GM21786 (cell line): Measurements from ENCODE around the gene TANC1.
"Not testable (repeated sequence)": the region's sequence is repeated elsewhere in the genome, so short reads cannot be mapped to it uniquely, and the experiment has no call there.

Experiments used
- ATAC-seq: cut with Tn5 transposase; IDR thresholded peaks from one replicate; pipeline ENCODE4 v1.9.1; 2021; ENCODE audit not compliant: unreplicated experiment

The TANC1 gene

DNA sequence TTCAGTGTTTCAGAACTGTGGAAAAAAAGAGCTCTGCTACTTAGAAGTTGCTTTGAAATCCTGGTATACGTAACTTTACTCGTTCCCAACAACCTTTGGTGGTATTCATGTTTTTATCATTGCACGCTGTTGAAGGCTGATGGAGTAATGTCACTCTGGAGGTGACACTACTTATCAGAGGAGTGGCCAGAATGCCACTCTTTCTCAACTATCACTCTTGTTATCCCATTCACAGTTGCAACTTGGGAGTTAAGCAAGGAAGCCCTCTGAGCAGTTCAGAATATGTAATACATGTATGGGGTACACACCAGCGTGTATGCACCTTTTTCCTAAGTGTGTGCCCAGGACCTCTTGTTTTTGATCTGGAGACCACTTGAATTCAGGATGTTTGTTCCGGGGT is 53.6 kb downstream of the TANC1 start:
- no peak for ATAC-seq

DNA sequence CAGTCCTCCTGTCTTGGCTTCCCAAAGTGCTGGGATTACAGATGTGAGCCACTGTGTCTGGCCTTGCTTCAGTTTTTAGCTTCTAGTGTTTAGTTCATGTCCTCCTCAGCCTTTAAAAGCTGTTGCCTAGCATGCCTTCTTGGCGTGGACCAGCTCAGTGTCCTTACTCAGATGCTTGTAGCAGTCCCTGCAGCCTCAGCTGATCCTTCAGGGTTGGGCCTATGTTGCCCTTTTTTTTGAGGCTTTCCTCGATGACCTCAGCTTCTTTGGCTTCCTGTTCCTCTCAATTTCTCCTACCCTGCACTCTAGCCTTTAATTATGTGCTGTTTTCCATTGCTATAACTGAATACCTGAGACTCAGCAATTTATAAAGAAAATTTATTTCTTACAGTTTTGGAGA is 57.7 kb downstream of the TANC1 start:
- ATAC-seq: no peak

DNA sequence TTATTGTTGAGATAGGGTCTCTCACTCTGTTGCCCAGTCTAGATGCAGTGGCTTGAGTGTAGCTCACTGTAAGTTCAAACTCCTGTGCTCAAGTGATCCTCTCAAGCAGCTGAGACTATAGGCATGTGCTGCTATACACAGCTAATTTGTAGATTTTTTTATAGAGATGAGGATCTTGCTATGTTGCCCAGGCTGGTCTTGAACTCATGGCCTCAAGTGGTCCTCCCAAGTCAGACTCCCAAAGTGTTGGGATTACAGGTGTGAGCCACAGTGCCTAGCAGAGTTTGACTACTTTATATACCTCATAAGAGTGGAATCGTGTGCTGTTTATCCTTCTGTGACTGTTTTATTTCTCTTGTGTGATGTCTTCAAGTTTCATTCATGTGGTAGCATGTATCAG is 60.3 kb downstream of the TANC1 start:
- no peak for ATAC-seq

DNA sequence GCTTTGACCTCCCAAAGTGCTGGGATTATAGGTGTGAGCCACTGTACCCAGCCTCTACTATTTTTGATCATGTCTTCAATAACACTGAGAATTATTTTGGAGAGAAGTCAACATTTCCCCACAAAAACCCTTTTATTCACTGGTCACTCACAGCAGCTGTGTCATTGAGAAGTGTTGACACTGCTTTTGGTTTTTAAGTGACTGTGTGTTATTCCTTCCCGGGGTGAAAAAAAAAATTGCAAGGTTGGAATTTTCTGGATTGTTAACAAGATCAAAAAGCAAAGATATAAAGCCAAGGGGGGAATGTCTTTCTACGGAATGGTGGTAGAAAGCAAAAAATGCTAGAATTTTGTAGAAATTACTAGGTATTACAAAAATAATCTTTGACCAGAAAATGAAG is 61.5 kb downstream of the TANC1 start:
- ATAC-seq: no peak

DNA sequence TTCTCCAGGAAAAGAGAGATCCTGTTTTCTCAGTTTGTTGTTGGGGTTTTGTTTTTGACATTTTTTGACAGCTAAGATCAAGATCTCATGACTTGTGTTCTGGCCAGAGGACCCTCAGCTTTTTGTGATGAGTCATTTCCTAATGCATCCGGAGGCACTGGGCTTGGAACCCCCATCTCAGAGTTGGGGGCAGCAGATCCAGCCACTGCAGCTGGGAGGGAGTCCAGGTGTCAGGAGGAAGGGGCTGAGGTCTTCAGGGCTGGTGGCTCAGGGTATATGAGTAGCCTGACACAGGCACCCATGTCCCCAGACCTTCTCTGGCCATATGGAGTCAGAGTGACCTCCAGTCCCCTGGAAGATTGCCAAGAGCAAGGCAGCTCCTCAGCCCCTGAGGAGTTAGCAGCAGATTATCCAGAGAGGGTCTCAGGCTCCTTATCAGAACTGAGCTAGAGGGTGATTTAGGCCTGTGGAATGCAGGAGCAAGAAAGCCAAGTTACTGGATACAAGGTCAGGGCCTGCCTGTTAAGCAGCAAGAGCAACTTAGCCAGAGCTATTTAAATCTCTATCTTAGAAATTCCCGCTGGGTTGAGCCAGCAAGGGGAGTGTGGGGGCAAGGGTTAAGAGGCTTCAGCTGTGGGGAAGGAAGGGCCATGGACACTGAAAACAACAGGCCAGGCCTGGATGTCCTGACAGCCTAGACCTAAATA is 62.4 kb downstream of the TANC1 start:
- no peak for ATAC-seq

DNA sequence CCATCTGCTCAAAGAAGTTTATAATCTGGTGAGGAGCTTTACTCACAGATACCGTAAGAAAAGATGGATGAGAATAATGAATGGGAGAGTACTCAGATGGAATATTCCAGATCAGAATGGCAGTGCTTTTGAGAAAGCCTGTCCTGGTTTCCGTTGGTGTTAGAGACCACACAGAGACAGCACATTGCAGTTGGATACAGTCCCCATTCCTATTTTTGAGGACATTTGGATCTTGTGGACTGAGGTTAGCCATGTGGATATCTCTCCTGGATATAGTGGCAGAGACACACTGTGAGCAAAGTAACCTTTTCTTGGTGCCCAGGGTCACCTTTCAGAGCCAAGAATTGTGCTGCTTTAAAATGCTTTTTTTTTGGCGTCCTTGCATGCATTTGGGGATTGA is 63.7 kb downstream of the TANC1 start:
- no peak for ATAC-seq

DNA sequence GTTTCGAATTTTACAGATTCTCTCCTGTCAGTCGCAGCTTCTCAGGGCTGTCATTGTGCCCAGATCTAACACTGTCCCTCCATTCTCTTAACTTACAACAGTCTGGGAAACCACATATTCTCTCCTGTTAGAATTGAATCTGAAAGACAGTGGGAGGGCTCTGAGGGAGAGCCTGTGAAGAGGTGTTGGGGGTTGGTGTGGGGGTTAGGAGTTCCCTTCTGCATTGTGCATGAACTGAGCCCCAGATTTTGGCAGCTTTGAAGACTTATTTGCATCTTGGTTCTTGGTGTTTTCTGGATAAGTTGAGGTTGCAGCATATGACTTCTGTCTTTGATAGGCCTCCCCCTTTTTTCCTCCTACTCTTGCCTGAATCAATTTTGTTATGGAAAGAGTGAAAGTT is 64.1 kb downstream of the TANC1 start:
- no peak for ATAC-seq

DNA sequence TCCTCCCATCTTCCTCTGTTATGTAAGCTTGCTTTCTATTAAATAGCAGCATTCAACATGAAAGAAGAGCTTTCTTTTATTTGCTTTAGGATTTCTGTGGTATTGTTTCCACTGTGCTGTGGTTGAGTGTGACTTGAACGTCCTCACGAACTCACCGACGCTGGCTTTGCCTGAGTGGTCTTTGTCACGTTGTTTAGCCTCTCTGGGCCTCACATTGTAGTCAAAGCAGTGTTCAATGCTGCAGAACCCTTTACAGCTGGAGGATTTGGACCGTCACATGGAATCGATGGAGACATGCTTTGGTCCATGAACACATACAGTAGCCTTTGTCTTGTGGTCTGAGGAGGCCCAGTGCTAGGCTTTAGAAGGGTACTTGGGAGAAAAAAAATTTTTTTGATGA is 66.3 kb downstream of the TANC1 start:
- no peak for ATAC-seq

DNA sequence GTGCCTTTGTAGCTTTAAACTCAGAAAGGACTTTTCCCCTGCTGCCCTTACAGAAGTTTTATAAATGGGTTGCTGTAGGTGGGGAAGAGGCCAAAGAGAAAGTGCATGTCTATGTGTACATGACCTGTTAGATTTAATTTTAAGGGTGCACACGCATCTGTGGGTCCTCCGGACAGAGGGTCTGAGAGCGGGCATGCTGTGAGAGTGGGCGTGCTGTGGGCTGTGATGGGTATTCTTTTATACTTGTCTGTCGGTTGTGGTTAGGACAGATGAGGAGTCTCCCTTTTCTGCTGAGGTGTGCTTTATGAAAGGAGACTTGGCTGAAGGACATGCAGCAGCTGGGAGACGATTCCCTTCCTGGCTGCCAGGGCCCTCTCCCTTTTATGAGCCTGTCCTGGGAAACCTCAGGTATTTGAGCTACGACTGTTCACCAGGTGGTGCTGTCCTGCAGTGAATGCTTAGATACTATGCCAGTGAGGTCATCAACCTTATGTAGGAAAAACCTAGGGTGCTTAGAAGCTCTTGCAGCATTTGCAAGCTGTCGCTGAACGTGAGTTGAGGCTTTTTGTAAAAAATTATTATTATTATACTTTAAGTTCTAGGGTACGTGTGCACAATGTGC is 67.5 kb downstream of the TANC1 start:
- ATAC-seq: no peak

DNA sequence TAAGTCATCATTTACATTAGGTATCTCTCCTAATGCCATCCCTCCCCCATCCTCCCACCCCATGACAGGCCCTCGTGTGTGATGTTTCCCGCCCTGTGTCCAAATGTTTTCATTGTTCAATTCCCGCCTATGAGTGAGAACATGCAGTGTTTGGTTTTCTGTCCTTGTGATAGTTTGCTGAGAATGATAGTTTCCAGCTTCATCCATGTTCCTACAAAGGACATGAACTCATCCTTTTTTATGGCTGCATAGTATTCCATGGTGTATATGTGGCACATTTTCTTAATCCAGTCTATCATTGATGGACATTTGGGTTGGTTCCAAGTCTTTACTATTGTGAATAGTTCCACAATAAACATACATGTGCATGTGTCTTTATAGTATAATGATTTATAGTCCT is 68.0 kb downstream of the TANC1 start:
- not testable (repeated sequence) for ATAC-seq

DNA sequence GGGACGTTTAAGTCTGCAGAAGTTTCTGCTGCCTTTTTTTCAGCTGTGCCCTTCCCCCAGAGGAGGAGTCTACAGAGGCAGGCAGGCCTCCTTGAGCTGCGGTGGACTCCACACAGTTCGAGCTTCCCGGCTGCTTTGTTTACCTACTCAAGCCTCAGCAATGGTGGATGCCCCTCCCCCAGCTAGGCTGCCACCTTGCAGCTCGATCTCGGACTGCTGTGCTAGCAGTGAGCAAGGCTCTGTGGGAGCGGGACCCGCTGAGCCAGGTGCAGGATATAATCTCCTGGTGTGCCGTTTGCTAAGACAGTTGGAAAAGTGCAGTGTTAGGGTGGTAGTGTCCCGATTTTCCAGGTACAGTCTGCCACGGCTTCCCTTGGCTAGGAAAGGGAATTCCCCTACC is 72.9 kb downstream of the TANC1 start:
- not testable (repeated sequence) for ATAC-seq

DNA sequence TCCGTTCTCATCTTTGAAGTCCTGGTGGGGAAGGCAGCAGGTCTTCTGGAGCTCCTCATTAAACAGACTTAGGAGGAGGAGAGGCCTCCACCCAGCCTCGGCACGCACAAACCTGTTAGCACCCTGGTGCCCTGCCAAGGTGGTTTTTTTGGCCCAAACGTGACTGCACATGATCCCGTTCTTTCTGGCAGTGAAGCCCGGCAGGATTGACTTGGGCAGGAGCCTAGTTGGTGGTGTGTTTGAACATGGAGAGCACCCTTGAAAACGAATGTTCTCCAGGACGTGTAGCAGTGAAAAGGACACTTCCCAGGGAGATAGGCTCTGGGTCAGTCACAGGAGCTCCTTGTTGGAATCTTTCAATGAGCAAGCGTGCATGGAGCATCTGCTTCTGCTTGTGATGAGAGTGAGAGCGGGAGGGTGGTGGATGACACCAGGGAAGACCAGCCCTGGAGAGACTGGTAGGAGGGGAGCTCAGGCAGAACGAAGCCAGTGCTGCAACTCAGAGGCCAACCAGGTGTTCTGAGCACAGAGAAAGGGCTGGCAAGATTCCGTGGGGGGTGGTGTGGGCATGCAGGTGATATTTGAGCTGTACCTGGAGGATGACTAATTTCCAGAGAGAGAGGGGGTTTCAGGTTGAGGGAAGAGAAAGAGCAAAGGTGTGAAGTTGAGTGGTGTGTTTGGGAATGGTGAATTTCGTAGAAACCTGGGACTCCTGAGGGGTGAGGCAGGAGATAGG is 73.8 kb downstream of the TANC1 start:
- ATAC-seq: no peak

DNA sequence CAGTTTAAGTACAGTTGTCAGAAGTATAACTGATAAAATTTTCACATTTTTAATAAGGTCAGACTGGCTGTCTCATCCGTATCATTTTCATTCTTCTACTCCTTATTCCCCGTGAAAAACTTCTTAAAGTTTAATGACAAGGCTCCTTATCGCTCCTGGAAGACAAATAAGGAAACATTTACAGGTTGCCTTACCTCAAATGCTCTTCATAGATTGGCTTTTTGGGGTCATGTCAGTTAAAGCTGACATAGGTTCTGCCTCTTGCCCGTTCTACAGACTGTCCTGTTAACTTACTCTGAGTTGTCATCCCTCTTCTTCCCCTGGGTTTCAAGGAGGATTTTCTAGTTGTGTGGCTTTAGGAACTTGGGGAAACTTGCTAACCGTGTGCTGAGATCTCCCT is 75.3 kb downstream of the TANC1 start:
- no peak for ATAC-seq

DNA sequence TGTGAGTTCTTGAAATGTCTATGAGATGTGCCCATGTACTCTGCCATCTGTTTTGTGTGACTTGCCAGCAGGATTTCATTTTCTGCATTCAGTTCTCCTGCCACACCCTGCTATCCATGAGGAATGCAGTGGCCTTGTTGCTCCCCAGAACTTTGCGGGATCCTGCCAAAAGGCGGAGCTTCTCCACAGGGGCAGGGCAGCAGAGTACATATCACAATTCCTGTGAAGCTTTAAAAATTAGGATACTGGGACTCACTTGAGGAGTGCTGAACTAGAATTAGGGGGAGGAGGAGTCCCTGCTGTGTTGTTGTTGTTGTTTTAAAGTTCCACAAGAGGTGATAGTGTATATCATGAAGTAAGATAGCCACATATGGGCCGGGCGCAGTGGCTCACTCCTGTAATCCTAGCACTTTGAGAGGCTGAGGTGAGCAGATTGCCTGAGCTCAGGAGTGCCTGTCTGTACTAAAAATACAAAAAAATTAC is 76.4 kb downstream of the TANC1 start:
- ATAC-seq: no peak

DNA sequence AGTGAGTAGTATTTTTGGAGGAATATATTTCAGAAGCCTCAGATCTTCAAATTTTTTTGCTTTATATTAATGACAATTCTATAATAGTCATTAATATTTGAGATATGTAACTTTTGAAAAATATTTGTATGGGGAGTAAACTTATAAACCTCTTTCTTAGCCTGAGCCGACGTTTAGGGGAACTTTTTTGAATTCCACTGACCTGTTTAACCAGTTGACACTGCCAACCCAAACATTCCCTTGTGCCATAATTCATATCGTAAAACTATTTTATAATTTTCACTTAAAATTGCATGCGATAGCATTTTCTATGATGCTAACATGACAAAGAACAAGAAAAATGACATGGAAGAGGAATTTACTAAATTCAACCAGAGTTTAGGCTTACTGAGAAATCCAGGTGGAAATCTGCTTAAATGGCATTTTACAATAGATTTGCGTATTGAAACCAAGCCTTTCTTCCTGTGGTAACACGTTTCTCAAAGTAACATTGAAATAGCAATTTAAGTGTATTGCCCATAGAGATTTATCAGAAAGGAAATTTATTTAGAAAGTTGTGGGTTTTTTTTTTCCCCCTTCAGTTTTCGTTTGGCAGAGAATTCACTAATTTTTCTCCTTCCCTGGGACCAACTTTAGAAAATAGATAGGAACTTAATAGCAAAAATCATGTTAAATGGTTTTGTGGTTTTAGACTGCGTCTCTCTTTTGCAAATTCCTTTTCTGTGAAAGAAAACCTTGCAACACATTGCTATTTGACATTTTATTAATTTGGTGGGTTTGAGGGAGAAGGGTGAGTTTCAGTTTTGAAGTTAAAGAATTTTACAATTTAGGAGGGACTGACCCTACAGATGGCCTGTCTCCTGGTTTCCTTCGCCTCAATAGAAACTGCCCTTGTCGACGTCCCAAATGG is 77.4 kb downstream of the TANC1 start:
- no peak for ATAC-seq

DNA sequence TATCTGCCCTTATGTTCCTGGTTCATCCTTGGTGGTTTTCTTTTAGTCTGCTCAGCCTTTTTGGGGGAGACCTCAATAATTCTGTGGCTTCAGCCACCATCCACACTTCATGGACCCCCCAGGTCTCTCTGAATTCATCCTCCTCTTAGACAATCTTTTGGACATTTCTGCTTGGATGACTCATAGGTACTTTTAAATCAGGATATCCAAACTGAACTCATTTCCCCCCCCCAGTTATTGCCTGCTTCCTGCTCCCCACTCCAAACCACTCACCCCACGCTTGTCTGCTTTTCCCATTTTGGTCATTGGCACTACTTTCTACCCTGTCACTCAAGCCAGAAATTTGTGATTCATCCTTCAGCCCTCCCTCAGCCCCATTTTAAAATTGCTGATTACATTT is 78.5 kb downstream of the TANC1 start:
- ATAC-seq: no peak

DNA sequence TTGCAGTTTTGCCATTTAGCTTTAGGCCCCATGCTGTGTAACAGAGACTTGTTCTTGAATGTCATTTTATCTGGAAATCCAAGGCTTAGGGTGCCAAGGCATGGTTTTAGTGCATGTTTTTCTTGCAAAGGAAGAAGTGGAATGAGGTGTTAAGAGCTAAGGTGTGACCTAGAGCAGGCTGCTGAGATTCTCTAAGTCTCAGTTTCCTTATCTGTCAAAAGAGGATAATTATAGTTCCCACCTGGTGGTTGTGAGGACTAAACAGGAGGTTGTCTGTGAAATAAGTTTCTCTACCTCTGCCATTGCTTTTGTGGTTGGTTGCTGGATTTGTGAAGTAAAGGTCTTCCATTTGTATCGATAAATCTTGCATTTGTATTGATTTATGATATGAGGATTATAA is 82.0 kb downstream of the TANC1 start:
- no peak for ATAC-seq

DNA sequence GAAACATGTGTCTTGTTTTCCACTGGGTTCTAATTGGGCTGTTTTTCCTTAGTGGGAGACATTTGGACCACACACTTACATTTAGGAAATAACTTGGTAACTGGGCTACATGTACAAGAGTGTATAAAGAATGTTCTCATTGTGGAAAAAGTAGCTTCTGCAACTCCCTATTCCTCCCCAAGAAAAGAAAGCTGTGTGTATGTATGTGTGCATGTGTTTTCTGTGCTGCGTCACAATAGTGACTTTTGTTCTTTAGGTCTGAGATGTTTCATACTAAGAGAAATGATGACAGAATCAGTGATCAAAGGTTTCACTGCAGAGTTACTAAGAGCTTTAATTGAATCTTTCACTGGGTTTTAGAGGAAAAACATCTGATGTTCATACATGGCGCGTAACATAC is 82.7 kb downstream of the TANC1 start:
- ATAC-seq: no peak

DNA sequence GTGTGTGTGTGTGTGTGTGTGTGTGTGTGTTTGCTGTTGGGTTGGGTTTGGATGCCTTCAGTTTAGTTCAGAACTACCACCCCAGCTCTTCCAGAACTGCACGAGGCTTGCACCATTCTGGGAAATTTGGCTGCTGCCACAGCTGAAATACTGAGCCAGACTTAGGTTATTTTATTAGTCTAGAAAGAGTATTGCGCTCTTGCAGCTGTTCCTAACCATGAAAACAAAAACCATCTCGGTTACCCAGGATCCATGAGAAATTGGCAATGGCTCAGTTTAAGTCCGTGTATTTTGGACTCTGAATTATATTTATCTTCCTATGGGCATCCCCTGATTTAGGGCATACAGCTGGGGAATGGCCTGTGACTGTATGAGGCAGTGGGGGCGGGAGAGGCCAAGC is 83.2 kb downstream of the TANC1 start:
- ATAC-seq: no peak

DNA sequence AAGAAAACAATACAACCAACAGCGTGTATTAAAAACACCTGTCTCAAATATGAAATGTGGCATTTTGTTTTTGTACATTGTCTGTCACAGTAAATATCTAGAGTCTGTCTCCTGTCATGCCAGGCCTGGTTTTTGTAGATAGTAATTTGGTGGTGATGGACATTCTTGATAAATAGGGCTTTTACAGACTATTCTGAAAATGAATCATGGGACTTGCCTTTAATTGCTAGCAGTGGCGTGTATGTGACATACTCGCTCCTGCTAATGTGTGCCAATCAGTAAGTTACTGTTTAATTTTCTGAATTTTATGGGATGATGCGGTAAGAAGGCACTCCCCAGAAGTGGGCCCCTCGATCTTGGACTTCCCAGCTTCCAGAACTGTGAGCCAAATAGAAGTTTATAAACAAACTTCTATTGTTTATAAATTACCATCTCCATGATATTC is 83.7 kb downstream of the TANC1 start:
- ATAC-seq: no peak
